Astrocyte of the hippocampus (primary cell): ENCODE measurements around the gene GAL3ST2.
A peak's percentile ranks its signal among the peaks of the same experiment; 100 is the strongest.

Source experiments
- DNase-seq: peaks from one replicate; pipeline ENCODE4 v3.0.0; 2011; ENCODE audit warnings: low read depth, low spot score

The GAL3ST2 gene

GRCh38 chr2:241843321-241844065, 66.9 kb downstream of the GAL3ST2 start:
- no peak for DNase-seq

GRCh38 chr2:241844066-241844728, 67.6 kb downstream of the GAL3ST2 start:
- DNase-seq, result peak; percentile 83

- DNase-seq, result no peak
Observed at GRCh38 chr2:241844831-241845578, 68.4 kb downstream of the GAL3ST2 start.

- no peak for DNase-seq
Observed at GRCh38 chr2:241846406-241846805, 69.8 kb downstream of the GAL3ST2 start.

GRCh38 chr2:241848761-241849615, 72.4 kb downstream of the GAL3ST2 start:
- DNase-seq, result no peak

- DNase-seq, result no peak
Observed at GRCh38 chr2:241849616-241850543, 73.3 kb downstream of the GAL3ST2 start.

- DNase-seq, result no peak
Observed at GRCh38 chr2:241850544-241851324, 74.1 kb downstream of the GAL3ST2 start.

- no peak for DNase-seq
Observed at GRCh38 chr2:241851325-241852115, 74.9 kb downstream of the GAL3ST2 start.

GRCh38 chr2:241852116-241852980, 75.7 kb downstream of the GAL3ST2 start:
- no peak for DNase-seq

- DNase-seq, result no peak
Observed at GRCh38 chr2:241852981-241853631, 76.5 kb downstream of the GAL3ST2 start.
